Right forelimb (tissue), 1 donor: ENCODE results near the gene MLIP.

ENCODE experiments used
- DNase-seq: peaks from one replicate; pipeline ENCODE4 v3.0.0-alpha.2; 2018

The MLIP gene

GRCh38 chr6:54098450-54099044 is 12.7 kb upstream of the MLIP start:
- no peak for DNase-seq

DNA sequence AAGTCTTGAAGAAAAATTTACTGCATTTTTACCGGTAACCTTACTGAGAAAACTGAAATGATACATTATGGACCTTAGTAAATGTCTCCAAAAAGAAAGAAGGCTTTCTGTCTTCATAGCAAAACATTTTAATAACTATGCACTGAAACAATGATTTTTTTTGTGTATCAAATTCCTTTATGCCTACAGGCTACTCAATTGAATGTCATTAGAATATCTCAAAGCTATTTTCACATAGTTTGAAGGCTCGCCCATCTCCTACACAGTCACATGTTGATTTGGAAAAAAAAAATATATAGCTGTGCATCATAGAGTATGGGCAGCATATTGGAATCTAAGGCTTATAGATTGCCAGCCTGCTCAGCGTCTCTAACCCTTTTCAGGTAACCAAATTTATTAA is 12.0 kb upstream of the MLIP start:
- no peak for DNase-seq

DNA sequence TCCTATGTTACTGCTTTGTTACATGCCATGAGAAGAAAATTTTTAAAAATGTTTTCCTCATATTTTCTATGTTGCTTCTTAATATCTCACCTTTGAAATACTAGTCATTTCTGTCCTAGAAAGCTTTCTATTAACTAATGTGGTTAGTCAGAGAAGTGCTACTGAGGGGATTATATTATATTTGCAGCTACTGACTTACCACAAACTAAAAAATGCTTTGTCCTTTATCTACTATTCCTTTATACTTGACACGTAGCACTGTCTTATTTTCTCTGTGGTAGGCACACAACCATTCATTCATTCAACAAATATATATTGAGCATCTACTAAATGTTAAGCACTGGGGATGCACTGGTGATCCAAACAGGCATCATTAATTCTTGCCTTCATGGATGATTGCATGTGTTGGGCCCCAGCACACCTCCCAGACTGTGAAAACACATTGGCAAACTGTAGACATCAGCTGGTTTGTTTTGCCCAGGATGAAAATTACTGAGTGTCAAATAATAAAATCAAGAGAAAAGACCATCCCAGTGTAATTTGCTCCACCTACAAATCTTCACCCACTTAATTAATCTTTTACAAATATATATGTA is 10.7 kb upstream of the MLIP start:
- DNase-seq: no peak

DNA sequence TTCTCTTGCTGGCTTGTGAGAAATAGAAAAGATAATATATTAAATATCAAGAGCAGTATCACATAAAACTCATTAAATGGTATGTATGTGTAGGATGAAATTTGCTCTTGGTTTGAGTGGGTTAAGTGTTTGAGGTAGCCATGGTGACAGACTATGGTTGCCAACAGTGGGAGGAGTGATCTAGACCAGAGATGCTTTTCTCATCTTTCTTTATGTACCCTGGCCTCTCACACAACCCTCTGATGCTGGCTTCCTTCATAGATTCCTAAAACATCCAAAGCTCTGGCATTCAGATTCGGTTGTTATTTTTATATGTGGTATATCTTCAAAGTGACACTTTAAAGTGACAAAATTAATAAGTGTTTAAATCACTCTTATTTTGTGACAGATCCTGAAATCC is 9.0 kb upstream of the MLIP start:
- no peak for DNase-seq

DNA sequence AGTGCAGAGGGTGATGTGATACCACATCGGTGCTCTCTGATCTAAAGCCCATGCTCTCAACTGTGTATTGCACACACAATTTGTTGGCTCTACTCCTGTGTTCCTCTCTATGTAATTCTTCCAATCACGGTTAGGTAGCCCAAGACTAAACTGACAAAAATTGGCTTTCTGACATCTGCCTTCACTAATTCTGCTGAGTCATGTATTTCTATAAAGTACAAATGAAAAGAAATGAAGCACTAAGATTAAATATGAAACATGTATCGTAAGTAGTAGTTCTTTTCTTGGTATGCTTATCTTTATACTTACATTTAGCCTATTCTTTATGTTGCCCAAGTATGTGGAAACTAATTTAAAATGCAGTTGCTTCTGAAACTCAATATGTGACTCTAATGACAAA is 7.7 kb upstream of the MLIP start:
- no peak for DNase-seq

- no peak for DNase-seq
Observed at GRCh38 chr6:54106727-54107126, 4.5 kb upstream of the MLIP start.

- DNase-seq: no peak
Observed at GRCh38 chr6:54107470-54108090, 3.7 kb upstream of the MLIP start.

GRCh38 chr6:54108271-54108670 is 3.0 kb upstream of the MLIP start:
- no peak for DNase-seq

- DNase-seq: no peak
Observed at GRCh38 chr6:54109586-54109985, 1.7 kb upstream of the MLIP start.

- DNase-seq: no peak
Observed at GRCh38 chr6:54112151-54112650, 958 bp downstream of the MLIP start.

GRCh38 chr6:54114991-54115390 is 3.7 kb downstream of the MLIP start:
- no peak for DNase-seq

DNA sequence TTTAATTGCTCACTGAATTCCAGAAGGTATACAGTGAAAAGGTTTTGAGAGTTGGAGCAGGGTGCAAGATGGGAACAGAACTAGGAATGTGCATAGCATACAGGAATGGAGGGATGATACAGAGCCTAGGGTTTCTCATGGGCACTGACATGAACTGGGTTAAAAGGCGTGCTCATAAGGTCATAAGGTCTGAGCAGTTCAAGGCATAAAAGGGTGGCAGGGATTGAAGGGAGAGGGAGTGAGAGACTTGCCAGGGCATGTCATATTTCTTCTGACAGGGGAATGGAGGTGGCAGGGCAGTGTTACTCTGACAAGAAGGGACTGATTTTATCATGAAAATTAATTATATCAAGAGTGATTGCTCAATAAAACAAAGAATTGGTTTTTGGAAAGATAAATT is 4.7 kb downstream of the MLIP start:
- no peak for DNase-seq

- DNase-seq: no peak
Observed at GRCh38 chr6:54118117-54118516, 6.9 kb downstream of the MLIP start.

DNA sequence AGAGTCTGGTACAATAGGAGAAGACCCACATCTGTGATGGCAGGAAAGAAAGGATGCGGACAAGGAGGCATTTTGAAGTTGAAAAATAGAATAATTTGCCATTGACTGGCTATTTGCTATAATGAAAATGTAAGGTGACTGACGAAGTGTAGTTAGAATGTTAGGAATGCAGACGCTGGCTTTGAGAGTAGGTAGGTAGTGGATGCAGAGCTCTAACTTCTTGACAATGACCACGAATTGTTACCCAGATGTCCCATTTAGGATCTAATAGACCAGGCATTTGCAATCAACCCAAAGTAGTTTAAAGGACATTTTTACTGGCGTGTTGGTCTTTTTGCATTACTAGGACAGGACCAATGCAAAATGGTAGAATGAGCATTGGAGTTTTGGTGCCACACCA is 14.2 kb downstream of the MLIP start:
- no peak for DNase-seq

- DNase-seq: no peak
Observed at GRCh38 chr6:54130179-54130578, 18.9 kb downstream of the MLIP start.

GRCh38 chr6:54132587-54132986 is 21.3 kb downstream of the MLIP start:
- no peak for DNase-seq

- no peak for DNase-seq
Observed at GRCh38 chr6:54133186-54133585, 21.9 kb downstream of the MLIP start.

DNA sequence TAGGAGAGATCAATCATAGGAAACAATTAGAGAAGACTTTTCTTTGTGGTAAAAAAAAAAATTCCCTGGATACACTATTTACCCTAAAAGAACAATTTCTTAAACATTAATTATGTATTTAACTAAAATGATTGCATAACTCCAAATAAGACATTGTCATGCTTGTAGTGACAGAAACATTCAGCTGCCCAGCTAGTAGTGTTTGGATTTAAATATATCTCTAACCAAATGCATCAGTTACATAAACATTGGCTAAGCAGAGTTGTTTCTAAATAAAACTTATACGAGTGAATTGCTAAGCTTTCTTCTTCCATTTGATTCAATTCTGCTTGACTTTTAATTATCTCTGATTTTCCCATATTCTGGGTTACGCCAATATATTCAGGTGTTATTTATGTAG is 23.7 kb downstream of the MLIP start:
- no peak for DNase-seq

GRCh38 chr6:54135665-54136369 is 24.6 kb downstream of the MLIP start:
- no peak for DNase-seq

DNA sequence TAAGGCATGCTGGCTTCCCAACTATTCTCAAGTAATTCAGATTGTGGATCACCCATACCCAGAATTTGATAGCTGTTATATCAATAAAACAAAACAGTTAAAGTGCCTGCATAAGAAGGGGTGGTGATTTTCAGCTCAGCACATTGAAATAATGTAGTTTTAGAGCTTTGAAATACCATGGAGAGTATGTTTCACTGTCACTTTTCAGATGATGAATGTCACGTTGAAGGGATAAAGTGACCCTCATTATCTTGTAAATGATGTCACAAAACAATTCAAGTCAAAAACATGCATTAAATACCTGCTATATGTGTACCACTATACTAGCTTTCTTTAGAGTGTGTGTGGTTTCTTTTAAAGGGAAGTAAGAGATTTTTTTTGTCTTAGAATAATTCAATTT is 27.6 kb downstream of the MLIP start:
- DNase-seq: no peak

GRCh38 chr6:54140811-54141210 is 29.6 kb downstream of the MLIP start:
- DNase-seq: no peak

- no peak for DNase-seq
Observed at GRCh38 chr6:54142889-54143519, 31.8 kb downstream of the MLIP start.

- DNase-seq: no peak
Observed at GRCh38 chr6:54151861-54152260, 40.6 kb downstream of the MLIP start.
